Ramos (cell line): ENCODE results near the gene SLC22A16.
"Not testable (repeated sequence)": the region's sequence is repeated elsewhere in the genome, so short reads cannot be mapped to it uniquely, and the experiment has no call there.

Experiments used
- in situ Hi-C: fragments of 300-500 bp; cut with MboI; formaldehyde crosslinking; loops from one replicate; pipeline ENCODE4 v1.14.3; 2022; ENCODE audit warnings: low sequenced_read_pairs; ENCODE audit not compliant: unreplicated experiment

Gene SLC22A16, protein sequence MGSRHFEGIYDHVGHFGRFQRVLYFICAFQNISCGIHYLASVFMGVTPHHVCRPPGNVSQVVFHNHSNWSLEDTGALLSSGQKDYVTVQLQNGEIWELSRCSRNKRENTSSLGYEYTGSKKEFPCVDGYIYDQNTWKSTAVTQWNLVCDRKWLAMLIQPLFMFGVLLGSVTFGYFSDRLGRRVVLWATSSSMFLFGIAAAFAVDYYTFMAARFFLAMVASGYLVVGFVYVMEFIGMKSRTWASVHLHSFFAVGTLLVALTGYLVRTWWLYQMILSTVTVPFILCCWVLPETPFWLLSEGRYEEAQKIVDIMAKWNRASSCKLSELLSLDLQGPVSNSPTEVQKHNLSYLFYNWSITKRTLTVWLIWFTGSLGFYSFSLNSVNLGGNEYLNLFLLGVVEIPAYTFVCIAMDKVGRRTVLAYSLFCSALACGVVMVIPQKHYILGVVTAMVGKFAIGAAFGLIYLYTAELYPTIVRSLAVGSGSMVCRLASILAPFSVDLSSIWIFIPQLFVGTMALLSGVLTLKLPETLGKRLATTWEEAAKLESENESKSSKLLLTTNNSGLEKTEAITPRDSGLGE

GRCh38 chr6:110476046-110476849 lies at the start of gene SLC22A16:
Gene SLC22A16, minus strand, starts transcription at chr6:110476613. Its CDS starts 39 bp downstream, at chr6:110476574.
- in situ Hi-C loops: no loop called here

GRCh38 chr6:110525001-110525400 lies 48.6 kb upstream of the SLC22A16 start:
- in situ Hi-C loops: loop anchor here (25.0 kb wide), 1 partner anchor 687 kb away; no protein-coding TSS in a partner anchor

DNA sequence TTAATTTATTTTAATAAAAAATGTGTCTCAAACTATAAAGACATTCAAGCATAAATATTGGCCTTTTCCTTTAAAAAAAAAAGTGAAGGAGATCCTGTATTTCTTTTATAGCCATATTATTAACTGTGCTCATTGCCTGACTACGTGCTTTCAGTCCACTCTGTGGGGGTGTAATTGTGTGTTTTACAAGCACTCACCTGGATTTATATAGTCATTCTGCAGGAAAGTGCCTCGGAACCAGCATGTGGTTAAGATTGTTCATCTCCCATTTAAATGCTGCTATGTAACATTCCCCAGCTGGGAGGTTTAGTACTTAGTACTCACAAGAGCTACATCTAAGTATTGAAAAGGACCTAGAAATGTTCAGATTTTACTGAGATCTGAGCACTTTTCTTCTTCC lies 47.9 kb upstream of the SLC22A16 start:
- in situ Hi-C loops: no loop called here

DNA sequence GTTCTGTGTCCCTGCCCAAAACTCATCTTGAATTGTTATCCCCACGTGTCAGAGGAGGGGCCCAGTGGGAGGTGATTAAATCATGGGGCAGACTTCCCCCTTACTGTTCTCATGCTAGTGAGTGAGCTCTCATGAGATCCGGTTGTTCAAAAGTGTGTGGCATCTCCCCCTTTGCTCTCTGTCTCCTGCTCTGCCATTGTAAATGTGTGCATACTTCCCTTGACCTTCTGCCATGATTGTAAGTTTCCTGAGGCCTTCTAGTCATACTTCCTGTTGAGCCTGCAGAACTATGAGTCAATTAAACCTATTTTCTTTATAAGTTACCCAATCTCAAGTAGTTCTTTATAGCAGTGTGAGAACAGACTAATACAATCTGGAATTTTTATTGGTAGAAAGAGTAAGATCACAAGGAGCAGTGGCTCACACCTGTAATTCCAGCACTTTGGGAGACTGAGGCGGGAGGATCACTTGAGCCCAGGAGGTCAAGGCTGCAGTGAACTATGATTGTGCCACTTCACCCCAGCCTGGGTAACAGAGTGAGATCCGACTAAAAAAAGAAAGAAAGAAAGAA lies 47.1 kb upstream of the SLC22A16 start:
- in situ Hi-C loops: no loop called here

DNA sequence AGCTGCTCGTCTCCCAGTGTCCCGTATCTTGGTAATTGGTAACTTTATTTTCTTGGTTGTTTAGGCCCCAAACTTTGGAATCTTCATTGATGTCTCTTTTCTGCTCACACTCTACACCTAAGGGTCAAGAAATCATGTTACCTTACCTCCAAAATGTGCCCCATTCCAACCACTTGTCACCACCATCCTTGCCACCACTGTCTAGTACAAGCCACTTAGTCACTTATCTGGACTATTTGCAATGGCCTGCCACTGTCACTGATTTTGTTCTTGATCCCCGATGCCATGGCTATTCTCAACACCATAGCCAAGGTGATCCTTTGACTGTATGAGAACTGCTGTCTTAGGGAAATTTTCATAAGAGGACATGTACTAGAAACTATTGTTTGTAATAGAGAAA lies 46.0 kb upstream of the SLC22A16 start:
- in situ Hi-C loops: no loop called here

DNA sequence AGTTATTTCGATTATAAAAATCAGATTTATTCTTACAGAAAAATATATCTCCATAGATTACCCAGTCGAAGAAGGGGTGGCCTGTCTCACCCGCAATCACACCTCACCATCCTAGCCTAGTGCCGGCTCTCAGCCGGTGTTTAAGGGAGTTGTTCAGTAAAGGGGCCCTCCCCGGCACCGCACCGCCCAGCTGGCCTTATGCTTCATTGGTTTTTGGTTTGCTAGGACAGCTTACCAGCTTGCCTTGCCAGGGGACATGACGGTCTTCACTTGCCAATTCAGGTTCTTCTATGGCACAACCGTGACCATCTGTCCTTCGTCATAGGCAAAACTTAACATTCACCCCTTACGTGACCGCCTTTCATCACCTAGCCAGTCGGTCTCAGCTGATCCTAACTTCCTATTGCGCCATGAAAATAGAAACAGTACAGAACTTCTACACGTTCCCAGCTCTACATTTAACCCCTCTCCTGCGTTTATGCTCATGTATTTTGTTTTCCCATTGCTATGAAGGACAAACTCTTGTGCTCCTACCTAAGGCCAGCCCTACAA lies 44.7 kb upstream of the SLC22A16 start:
- in situ Hi-C loops: no loop called here

DNA sequence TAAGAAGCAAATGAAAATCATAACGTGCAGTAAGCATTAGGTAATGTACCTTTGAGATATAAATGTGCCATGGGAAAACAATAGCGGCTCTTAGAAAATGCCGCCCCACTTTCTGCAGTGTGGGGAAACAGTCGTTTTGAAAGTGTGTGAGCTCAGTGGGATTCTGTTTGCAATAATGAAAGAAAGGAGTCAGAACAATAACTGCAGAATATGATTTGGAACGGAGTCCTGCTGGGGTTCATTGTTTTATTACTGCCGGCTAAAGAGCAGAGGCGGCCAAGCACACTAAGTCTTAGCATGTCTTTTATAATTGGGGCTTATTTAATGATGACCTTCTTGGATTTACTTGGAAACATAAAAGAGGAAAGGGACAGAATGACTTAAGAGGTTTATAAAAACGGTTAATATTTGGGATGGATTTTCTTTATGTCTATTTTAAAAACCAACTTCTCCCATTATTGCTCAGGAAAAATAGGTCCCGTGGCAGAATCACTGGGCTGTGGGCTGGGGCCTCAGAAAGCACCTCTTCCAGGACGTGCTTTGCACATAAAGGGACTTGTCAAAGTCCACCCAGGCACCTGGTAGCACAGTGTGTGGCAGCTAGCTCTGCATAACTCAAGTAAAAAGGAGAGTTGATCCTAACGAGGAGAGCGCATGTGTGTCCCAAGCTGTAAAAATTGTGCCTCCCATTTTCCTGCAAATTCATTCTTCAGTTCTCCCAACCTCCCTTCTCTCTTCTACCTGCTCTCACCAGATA lies 44.0 kb upstream of the SLC22A16 start:
- in situ Hi-C loops: no loop called here

- in situ Hi-C loops: no loop called here
These were observed 41.3 kb upstream of the SLC22A16 start for GRCh38 chr6:110517601-110518281.

GRCh38 chr6:110517034-110517433 lies 40.6 kb upstream of the SLC22A16 start:
- in situ Hi-C loops: no loop called here

GRCh38 chr6:110514818-110515217 lies 38.4 kb upstream of the SLC22A16 start:
- in situ Hi-C loops: no loop called here

DNA sequence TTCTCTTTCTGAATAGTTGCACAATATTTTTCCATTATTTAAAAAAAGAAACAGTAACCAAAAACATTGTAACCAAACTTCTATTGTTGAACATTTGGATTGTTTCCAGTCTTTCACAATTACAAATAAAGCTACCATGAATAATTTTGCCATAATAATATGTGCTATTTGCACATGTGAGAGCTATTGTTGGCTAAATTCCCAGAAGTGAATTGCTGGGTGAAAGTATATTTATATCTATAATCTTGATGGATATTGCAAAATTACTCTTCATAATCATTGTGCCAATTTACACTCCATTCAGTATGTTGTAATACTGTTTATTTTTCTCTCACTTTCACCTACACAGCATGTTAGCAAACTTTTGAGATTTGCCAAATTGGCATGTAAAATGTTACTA lies 36.6 kb upstream of the SLC22A16 start:
- in situ Hi-C loops: no loop called here

- in situ Hi-C loops: not testable (repeated sequence)
These were observed 36.1 kb upstream of the SLC22A16 start for GRCh38 chr6:110512549-110512948.

DNA sequence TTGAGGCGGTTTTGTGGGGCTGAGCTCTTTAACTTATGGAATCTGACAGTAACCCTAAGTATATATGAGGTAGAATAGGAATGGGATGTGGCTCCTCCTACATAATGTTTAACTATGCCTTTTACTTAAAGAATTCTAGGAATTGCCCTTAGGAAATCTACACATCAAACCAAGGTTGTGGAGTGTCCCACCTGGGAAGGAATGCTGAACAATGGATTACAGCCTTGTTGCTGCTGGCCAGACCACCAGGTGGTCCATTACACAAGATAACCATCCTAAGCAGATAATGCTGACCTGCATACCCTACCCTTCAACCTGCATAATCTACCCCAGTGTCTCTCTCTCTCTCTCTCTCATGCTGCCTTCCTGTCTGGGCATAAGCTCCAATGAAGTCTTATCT lies 35.0 kb upstream of the SLC22A16 start:
- in situ Hi-C loops: no loop called here

DNA sequence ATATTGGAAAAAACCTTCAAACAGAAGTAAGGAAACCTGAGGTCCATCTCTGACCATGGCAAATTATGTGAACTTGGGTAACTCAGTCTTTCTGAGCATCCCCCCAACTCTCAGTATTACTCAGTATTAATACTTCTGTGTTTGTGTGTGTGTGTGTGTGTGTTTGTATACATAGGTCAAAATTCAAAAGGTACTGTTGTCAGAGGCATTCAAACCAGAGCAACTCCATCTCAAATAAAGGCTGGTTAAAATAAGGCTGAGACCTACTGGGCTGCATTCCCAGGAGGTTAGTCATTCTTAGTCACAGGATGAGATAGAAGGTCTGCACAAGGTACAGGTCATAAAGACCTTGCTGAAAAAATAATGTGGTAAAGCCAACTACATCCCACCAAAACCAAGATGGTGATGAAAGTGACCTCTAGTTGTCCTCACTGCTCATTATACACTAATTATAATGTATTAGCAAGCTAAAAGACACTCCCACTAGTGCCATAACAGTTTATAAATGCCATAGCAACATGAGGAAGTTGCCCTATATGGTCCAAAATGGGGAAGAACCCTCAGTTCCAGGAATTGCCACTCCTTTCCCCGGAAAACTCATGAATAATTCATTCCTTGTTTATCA lies 33.3 kb upstream of the SLC22A16 start:
- in situ Hi-C loops: no loop called here

GRCh38 chr6:110504891-110505290 lies 28.5 kb upstream of the SLC22A16 start:
- in situ Hi-C loops: not testable (repeated sequence)

- in situ Hi-C loops: no loop called here
These were observed 19.5 kb upstream of the SLC22A16 start for GRCh38 chr6:110495949-110496348.

- in situ Hi-C loops: no loop called here
These were observed 16.9 kb upstream of the SLC22A16 start for GRCh38 chr6:110493253-110493800.

DNA sequence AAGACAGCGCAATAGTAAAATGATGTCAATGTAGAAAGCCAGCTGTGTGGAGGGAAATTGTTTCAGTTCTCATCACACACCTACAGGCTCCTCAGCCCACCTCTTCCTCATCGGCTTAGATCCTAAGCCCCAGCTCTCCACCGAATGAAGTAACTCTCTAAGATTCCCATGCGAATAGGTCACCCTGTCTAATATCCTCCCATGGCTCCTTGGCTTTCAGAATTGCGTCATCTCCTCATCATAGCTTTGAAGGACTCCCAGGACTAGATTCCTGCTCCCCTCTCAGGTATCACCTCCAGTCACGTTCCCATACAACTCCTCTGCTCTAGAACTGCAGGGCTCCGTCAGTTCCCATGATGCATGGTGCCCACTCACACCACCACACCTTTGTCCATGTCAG lies 16.2 kb upstream of the SLC22A16 start:
- in situ Hi-C loops: no loop called here
